IPS-18c (cell line): ENCODE measurements around the gene SLC25A15.
A peak's percentile ranks its signal among the peaks of the same experiment; 100 is the strongest.

Experiments
- H3K4me3 ChIP-seq: 2 replicates; pipeline ENCODE4 v1.7.0; 2013; ENCODE audit warnings: low read depth, mild to moderate bottlenecking, low read length, moderate library complexity; ENCODE audit not compliant: insufficient read depth
- H3K9me3 ChIP-seq: one replicate; pipeline ENCODE4 v1.6.1; 2013; ENCODE audit warnings: mild to moderate bottlenecking, low read length, moderate library complexity; ENCODE audit not compliant: control insufficient read depth, insufficient read depth

The SLC25A15 gene

GRCh38 chr13:40789275-40790153 lies at the start of gene SLC25A15:
SLC25A15 (plus strand) TSS chr13:40789611; CDS start chr13:40793227, 3,616 bp downstream.
- peak within 1 kb of the TSS; percentile 79 for H3K4me3 ChIP-seq
- H3K9me3 ChIP-seq = peaks cover 2% of the 10 kb centered on the region

- no peaks in the 10 kb centered on the region for H3K9me3 ChIP-seq
- no peak overlapping the region for H3K4me3 ChIP-seq
Observed at GRCh38 chr13:40749327-40749726, 40.1 kb upstream of the SLC25A15 start.

GRCh38 chr13:40755082-40755700 lies 34.2 kb upstream of the SLC25A15 start:
- Histone ChIP-seq H3K9me3 (no peaks in the 10 kb centered on the region), H3K4me3 (no peak overlapping the region)

- Histone ChIP-seq H3K9me3 (no peaks in the 10 kb centered on the region), H3K4me3 (no peak overlapping the region)
Observed at GRCh38 chr13:40756042-40756441, 33.4 kb upstream of the SLC25A15 start.

GRCh38 chr13:40758811-40759210 lies 30.6 kb upstream of the SLC25A15 start:
- H3K9me3 ChIP-seq = no peaks in the 10 kb centered on the region
- no peak overlapping the region for H3K4me3 ChIP-seq

GRCh38 chr13:40762849-40763248 lies 26.6 kb upstream of the SLC25A15 start:
- no peaks in the 10 kb centered on the region for H3K9me3 ChIP-seq
- no peak overlapping the region for H3K4me3 ChIP-seq

GRCh38 chr13:40764587-40765403 lies 24.6 kb upstream of the SLC25A15 start:
- Histone ChIP-seq H3K4me3 (no peak overlapping the region), H3K9me3 (no peaks in the 10 kb centered on the region)

- Histone ChIP-seq H3K4me3 (no peak overlapping the region), H3K9me3 (no peaks in the 10 kb centered on the region)
Observed at GRCh38 chr13:40765602-40766001, 23.8 kb upstream of the SLC25A15 start.

GRCh38 chr13:40769970-40770369 lies 19.4 kb upstream of the SLC25A15 start:
- no peaks in the 10 kb centered on the region for H3K9me3 ChIP-seq
- H3K4me3 ChIP-seq = peak overlapping the region; percentile 99

- Histone ChIP-seq H3K9me3 (no peaks in the 10 kb centered on the region), H3K4me3 (peak overlapping the region; percentile 99)
Observed at GRCh38 chr13:40770609-40770933, 18.8 kb upstream of the SLC25A15 start.

- Histone ChIP-seq H3K9me3 (no peaks in the 10 kb centered on the region), H3K4me3 (peak within 1 kb of the TSS; percentile 99)
Observed at GRCh38 chr13:40770934-40771618, 18.3 kb upstream of the SLC25A15 start, which contains the start of gene MRPS31. MRPS31 (minus strand) TSS chr13:40771190; CDS start chr13:40771136, 54 bp downstream.

- no peak overlapping the region for H3K4me3 ChIP-seq
- no peaks in the 10 kb centered on the region for H3K9me3 ChIP-seq
Observed at GRCh38 chr13:40772765-40773473, 16.5 kb upstream of the SLC25A15 start.

- Histone ChIP-seq H3K9me3 (no peaks in the 10 kb centered on the region), H3K4me3 (no peak overlapping the region)
Observed at GRCh38 chr13:40774672-40775071, 14.7 kb upstream of the SLC25A15 start.

- H3K4me3 ChIP-seq = no peak overlapping the region
- no peaks in the 10 kb centered on the region for H3K9me3 ChIP-seq
Observed at GRCh38 chr13:40776232-40776631, 13.2 kb upstream of the SLC25A15 start.

GRCh38 chr13:40776681-40777165 lies 12.7 kb upstream of the SLC25A15 start:
- Histone ChIP-seq H3K9me3 (no peaks in the 10 kb centered on the region), H3K4me3 (no peak overlapping the region)

- peak overlapping the region; percentile 40; the same call in 1 of the 2 replicates for H3K4me3 ChIP-seq
- H3K9me3 ChIP-seq = no peaks in the 10 kb centered on the region
Observed at GRCh38 chr13:40777166-40777808, 12.1 kb upstream of the SLC25A15 start.
